ENCODE results near the gene ERCC2. TPM values are rescaled to one million over a fixed set of nuclear protein-coding genes. Genes with fewer than 3 reads are reported as not detected.
"Not testable (repeated sequence)": the region's sequence is repeated elsewhere in the genome, so short reads cannot be mapped to it uniquely, and the experiment has no call there.

ERCC2 gene
- total and polyA plus RNA-seq, 2 of the 4 experiments (the other 2 are of a cell fraction) = 30.6 to 66.5 TPM

DNA sequence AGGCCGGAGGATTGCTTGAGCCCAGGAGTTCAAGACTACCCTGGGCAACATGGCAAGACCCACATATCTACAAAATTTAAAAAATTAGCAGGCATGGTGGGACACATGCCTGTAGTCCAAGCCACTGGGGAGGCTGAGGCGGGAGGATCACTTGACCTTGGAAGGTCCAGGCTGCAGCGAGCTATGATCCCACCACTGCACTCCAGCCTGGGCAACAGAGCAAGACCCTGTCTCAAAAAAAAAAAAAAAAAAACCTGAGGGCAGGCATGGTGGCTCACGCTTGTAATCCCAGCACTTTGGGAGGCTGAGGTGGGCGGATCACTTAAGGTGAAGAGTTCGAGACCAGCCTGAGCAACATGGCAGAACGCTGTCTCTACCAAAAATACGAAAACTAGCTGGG lies 61.1 kb downstream of the ERCC2 start:
- in situ Hi-C loops (cut with MboI; ENCODE audit: low sequenced_read_pairs); H3K4ac ChIP-seq (ENCODE audit: low read depth, low read length); H3K79me1 ChIP-seq (ENCODE audit: low read depth in 1 of 2, low read length in 2 of 2); H4K20me1 ChIP-seq (ENCODE audit: insufficient read depth, low read length); H3K23ac ChIP-seq (ENCODE audit: low read depth, low read length); H2AK5ac ChIP-seq (ENCODE audit: low read depth, low read length); H2AK9ac ChIP-seq (replicated peaks; ENCODE audit: low read depth, low read length, poor library complexity); H4K5ac ChIP-seq (ENCODE audit: low read depth, low read length); H2BK15ac ChIP-seq (ENCODE audit: low read depth, low read length); dilution Hi-C loops (cut with HindIII; ENCODE audit: low sequenced_read_pairs, unreplicated experiment); H2AFZ ChIP-seq (replicated peaks; ENCODE audit: low read length, poor library complexity); H3K27ac ChIP-seq (ENCODE audit: insufficient read depth, low read length); H2BK120ac ChIP-seq (ENCODE audit: low read depth, low read length); ATAC-seq (ENCODE audit: low read depth); H3K9me3 ChIP-seq (ENCODE audit: control insufficient read depth, insufficient read depth, low read length); H3K4me1 ChIP-seq (ENCODE audit: control insufficient read depth, insufficient read depth, low read length); BruUV-seq (replicated peaks); H3K9ac ChIP-seq (ENCODE audit: low read depth, low read length); H3K4me3 ChIP-seq (ENCODE audit: insufficient read depth, low read depth, low read length); H4K8ac ChIP-seq (ENCODE audit: low read depth in 2 of 2, low read length in 2 of 2); H4K91ac ChIP-seq (ENCODE audit: insufficient read depth, low read depth, low read length); H3K9me1 ChIP-seq (ENCODE audit: insufficient read depth, low read length); intact Hi-C loops (cut with micrococcal nuclease); H3K56ac ChIP-seq (ENCODE audit: extremely low read depth, insufficient read depth, low read length); H2BK20ac ChIP-seq (ENCODE audit: low read depth, low read length); H3K18ac ChIP-seq (ENCODE audit: low read depth, low read length); POLR2A ChIA-PET (ENCODE audit: unreplicated experiment); H3K36me3 ChIP-seq (ENCODE audit: control insufficient read depth, insufficient read depth, low read length); CTCF ChIA-PET; DNase-seq; H3K14ac ChIP-seq (replicated peaks; ENCODE audit: low read depth, low read length); H3K4me2 ChIP-seq (ENCODE audit: low read depth, low read length); H3K27me3 ChIP-seq (ENCODE audit: control insufficient read depth, insufficient read depth, low read length); H2BK5ac ChIP-seq (ENCODE audit: low read depth, low read length, poor library complexity, severe bottlenecking): not testable (repeated sequence)
- 100% methylated on average over 1 of the region's 8 CpGs; no CpG with 5 or more reads in 1 of the 2 experiments for WGBS, 2 experiments (ENCODE audit: extremely low coverage in 2 of 2, insufficient read length in 1 of 2)

All from IMR-90 (cell line).